ENCODE results near the gene TMPRSS12.
"Not testable (repeated sequence)": the region's sequence is repeated elsewhere in the genome, so short reads cannot be mapped to it uniquely, and the experiment has no call there.

DNA sequence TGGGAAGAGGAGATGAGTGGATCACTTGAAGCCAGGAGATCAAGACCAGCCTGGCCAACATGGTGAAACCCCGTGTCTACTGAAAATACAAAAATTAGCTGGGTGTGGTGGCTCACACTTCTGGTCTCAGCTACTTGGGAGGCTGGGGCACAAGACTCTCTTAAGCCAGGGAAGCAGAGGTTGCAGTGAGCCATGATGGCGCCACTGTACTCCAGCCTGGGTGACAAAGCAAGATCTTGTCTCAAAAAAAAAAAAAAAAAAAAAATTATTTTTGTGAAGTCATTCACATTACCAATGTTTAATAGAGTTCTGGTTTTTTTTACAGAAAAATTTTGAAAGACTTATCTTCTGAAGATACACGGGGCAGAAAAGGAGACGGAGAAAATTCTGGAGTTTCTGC is 33.6 kb upstream of the TMPRSS12 start:
- not testable (repeated sequence) for TF ChIP-seq CTCF, POLR2A (IDR thresholded peaks at IDR 0.05)
